SU-DHL-6 (cell line): ENCODE data around the gene CELSR3.

ENCODE experiments used
- EZH2phosphoT487 ChIP-seq: fragments of 200-600 bp; sonication (generic), shearing (Covaris generic); conservative IDR thresholded peaks from 2 replicates; pipeline ENCODE4 v1.6.1; 2018; ENCODE audit warnings: mild to moderate bottlenecking, antibody characterized with exemption, low read length, moderate library complexity, mixed read lengths
- TF ChIP-seq, protein P1 (sequence below): fragments of 200-600 bp; sonication (generic); IDR thresholded peaks from one replicate; pipeline ENCODE4 v1.5.1; 2017; ENCODE audit warnings: antibody characterized with exemption, mild to moderate bottlenecking, low read length, moderate library complexity; ENCODE audit not compliant: insufficient read depth, poor library complexity, severe bottlenecking

DNA sequence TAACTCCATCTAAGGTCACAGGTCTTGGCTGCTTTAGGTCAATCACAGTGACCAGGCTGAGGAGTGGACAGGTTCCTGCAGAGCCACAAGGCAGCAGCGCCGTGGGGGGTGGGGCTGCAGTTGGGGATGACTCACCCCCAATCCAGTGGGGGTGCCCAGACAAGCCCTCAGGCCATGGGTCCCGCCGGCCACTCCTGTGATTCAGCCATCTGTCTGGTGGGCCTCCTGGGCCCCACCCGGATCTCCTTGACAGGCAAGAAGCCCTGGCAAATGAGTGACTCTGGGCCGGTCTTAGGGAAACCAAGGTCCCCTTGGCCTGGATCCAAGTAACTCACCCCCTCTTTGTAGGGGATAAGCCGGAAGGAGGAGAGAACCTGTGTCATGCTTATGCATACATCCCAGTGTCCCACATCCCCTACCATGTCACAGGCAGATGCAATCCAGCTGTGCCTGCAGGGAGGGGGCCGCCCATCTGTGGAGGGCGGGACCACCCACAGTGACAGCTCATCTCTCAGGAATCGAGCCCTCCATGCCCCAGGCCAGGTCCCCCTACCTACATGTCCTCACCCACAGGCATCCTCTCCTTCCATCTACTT, 67.1 kb downstream of the CELSR3 start:
- TF ChIP-seq, protein P1, sequence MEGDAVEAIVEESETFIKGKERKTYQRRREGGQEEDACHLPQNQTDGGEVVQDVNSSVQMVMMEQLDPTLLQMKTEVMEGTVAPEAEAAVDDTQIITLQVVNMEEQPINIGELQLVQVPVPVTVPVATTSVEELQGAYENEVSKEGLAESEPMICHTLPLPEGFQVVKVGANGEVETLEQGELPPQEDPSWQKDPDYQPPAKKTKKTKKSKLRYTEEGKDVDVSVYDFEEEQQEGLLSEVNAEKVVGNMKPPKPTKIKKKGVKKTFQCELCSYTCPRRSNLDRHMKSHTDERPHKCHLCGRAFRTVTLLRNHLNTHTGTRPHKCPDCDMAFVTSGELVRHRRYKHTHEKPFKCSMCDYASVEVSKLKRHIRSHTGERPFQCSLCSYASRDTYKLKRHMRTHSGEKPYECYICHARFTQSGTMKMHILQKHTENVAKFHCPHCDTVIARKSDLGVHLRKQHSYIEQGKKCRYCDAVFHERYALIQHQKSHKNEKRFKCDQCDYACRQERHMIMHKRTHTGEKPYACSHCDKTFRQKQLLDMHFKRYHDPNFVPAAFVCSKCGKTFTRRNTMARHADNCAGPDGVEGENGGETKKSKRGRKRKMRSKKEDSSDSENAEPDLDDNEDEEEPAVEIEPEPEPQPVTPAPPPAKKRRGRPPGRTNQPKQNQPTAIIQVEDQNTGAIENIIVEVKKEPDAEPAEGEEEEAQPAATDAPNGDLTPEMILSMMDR: no peak
- TF ChIP-seq EZH2phosphoT487: no peak
